LNCAP (cell line): ENCODE data around the gene PLS3.

ENCODE experiments used
- CTCF ChIP-seq: fragments of 450-650 bp; IDR thresholded peaks from 2 replicates; pipeline ENCODE4 v1.5.1; 2017; ENCODE audit warnings: mild to moderate bottlenecking

The PLS3 gene

GRCh38 chrX:115622534-115622933, 61.6 kb downstream of the PLS3 start:
- no peak for TF ChIP-seq CTCF

DNA sequence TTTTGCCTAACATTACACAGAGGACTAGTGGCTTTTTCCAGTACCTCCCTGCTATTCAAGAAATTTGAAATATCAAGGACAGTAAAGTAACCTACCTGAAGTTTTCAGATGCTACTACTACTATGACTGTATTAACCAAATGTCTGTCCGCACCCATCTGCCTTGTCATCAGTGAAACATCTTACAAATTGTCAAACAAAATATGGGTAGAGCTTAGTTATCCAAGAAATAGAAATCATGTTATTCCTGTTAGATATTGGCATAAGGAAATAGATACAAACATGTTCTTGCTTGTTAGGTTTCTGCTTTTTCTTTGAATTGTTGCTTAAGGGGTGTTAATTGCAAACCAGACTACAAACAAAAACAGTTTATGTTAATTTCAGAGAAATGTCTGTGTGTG, 63.9 kb downstream of the PLS3 start:
- no peak for TF ChIP-seq CTCF

- TF ChIP-seq CTCF: no peak
Observed at GRCh38 chrX:115625572-115626301, 64.8 kb downstream of the PLS3 start.

DNA sequence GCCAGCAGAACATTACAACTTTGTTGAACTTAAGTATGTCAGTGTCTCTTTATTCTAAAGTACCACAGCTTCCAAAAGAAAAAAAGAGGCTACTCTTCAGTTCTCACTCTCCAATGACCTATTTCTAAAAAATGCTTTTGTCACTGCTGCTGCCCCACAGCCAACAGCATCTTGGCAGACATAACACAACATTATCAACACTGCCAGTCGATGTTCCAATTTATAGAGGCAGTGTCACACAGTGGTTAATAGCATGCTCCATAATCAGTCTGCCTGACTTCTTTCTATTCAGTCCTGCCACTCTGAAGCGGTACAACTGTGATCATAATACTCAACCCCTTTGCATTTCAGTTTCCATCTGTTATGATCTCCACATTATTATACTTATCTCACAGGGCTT, 69.2 kb downstream of the PLS3 start:
- TF ChIP-seq CTCF: no peak

GRCh38 chrX:115632455-115632854, 71.5 kb downstream of the PLS3 start:
- TF ChIP-seq CTCF: no peak

GRCh38 chrX:115639334-115639880, 78.4 kb downstream of the PLS3 start:
- no peak for TF ChIP-seq CTCF

GRCh38 chrX:115642311-115642710, 81.3 kb downstream of the PLS3 start:
- TF ChIP-seq CTCF: no peak
